Thymus (tissue), 11 donors: ENCODE measurements around the gene DHRSX. TPM values are rescaled to one million over a fixed set of nuclear protein-coding genes. Genes with fewer than 3 reads are reported as not detected.

Experiments used
- DNase-seq, 9 donors: peaks; one replicate each; pipeline ENCODE4 v3.0.0-alpha.2; 2013; ENCODE audit warnings: low spot score in 9 of 9, low read depth in 6 of 9, missing footprints in 1 of 9
- H3K27ac ChIP-seq, 2 donors: one replicate each; pipeline ENCODE4 v1.5.1; 2013; ENCODE audit warnings: control low read depth in 1 of 2, low read depth in 1 of 2, low read length in 1 of 2, mild to moderate bottlenecking in 1 of 2, moderate library complexity in 1 of 2
- H3K27me3 ChIP-seq, 2 donors: one replicate each; pipeline ENCODE4 v1.5.1; 2013; ENCODE audit warnings: low read length in 1 of 2; ENCODE audit not compliant: control insufficient read depth in 2 of 2, insufficient read depth in 1 of 2
- H3K36me3 ChIP-seq, 2 donors: one replicate each; pipeline ENCODE4 v1.5.1; 2013; ENCODE audit warnings: low read length in 1 of 2, mild to moderate bottlenecking in 1 of 2, moderate library complexity in 1 of 2; ENCODE audit not compliant: control insufficient read depth in 2 of 2, insufficient read depth in 2 of 2
- H3K4me1 ChIP-seq, 2 donors: one replicate each; pipeline ENCODE4 v1.5.1; 2013; ENCODE audit warnings: low read length in 2 of 2; ENCODE audit not compliant: control insufficient read depth in 2 of 2, insufficient read depth in 2 of 2
- H3K4me3 ChIP-seq, 2 donors: one replicate each; pipeline ENCODE4 v1.5.1; 2013; ENCODE audit warnings: low read length in 2 of 2, control low read depth in 1 of 2, mild to moderate bottlenecking in 1 of 2
- H3K9me3 ChIP-seq, 2 donors: one replicate each; pipeline ENCODE4 v1.5.1; 2013; ENCODE audit warnings: low read length in 1 of 2, mild to moderate bottlenecking in 1 of 2; ENCODE audit not compliant: control insufficient read depth in 2 of 2, insufficient read depth in 1 of 2
- WGBS: extraction: QIAGEN DNeasy Blood & Tissue Kit; methylation state at CpG from one replicate; pipeline ENCODE4 v1.1.7; 2013; 5-methylcytosine and 5-hydroxymethylcytosine counted together
- polyA plus RNA-seq: library from polyadenylated mRNA; stranded (reverse); fragments of 200-250 nt; gene quantifications from one replicate; pipeline ENCODE4 v1.2.3, GENCODE V29; 2013
- total RNA-seq: library from RNA; stranded (reverse); fragments of 120-200 nt; gene quantifications from one replicate; pipeline ENCODE4 v1.2.4, GENCODE V29; 2013
- donor health status: healthy.

DHRSX gene
- total and polyA plus RNA-seq, 2 donors, result 11.2 to 12.2 TPM

- Histone ChIP-seq H3K27me3 (no peaks in the 10 kb centered on the region), H3K4me1 (peaks cover 0 to 1% of the 10 kb centered on the region in 2 donors), H3K36me3 (no peaks in the 10 kb centered on the region), H3K4me3 (no peak overlapping the region), H3K27ac (no peak overlapping the region), H3K9me3 (no peaks in the 10 kb centered on the region)
- WGBS, result 85% methylated on average over 2 of the region's 2 CpGs
- DNase-seq, result no peak
These were observed 170.3 kb downstream of the DHRSX start for GRCh38 chrX:2330487-2330886.

DNA sequence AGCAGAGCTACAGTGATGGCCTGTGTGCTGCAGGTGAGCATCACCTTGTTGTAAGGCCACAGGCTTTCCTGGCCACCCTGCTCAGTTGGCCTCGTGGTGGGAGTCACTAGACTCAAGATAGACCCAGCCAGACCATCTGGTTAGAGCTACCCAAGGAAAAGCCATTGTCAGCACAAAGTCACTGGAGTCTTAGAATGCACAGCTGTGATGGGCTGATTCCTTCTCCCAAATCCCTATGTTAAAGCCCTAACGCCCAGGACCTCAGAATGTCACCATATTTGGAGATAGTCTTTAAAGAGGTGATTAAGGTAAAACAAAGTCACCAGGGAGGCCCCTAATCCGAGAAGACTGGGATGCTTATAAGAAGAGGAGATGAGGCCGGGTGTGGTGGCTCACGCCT, 173.4 kb downstream of the DHRSX start:
- Histone ChIP-seq H3K9me3 (no peaks in the 10 kb centered on the region), H3K27ac (no peak overlapping the region), H3K4me1 (peaks cover 0 to 3% of the 10 kb centered on the region in 2 donors), H3K4me3 (no peak overlapping the region), H3K36me3 (no peaks in the 10 kb centered on the region), H3K27me3 (no peaks in the 10 kb centered on the region)
- no peak for DNase-seq
- WGBS, result 98% methylated on average over 5 of the region's 5 CpGs

DNA sequence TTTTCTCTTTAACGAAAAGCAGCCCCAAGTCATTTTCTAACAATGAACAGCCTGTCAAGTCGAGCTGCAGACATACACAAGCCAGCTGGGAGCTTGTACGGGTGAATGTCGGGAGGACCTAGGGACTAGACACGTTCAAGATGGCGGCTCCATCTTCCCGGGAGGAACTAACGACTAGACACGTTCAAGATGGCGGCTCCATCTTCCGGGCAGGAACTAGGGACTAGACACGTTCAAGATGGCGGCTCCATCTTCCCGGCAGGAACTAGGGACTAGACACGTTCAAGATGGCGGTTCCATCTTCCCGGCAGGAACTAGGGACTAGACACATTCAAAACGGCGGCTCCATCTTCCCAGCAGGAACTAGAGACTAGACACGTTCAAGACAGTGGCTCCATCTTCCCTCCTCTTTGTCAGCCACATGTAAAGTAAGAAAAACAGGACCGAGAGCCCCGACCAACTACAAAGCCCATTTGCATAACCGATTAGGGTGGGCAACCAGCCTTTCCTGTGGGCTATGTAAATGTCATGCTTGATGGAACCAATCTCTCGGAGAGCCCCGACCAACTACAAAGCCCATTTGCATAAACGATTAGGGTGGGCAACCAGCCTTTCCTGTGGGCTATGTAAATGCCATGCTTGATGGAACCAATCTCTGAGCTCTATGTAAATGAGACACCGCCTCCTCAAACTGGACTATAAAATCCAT, 175.5 kb downstream of the DHRSX start:
- H3K27me3 ChIP-seq, result no peaks in the 10 kb centered on the region
- peak overlapping the region; percentile 32 to 58 for H3K4me3 ChIP-seq
- H3K36me3 ChIP-seq, result no peaks in the 10 kb centered on the region
- peaks cover 0 to 11% of the 10 kb centered on the region in 2 donors for H3K4me1 ChIP-seq
- peak overlapping the region in 1 of 2 donors; percentile 40 for H3K27ac ChIP-seq
- peak in 7 of 9 donors; percentile 3 to 89 (median 58) for DNase-seq
- WGBS, result 57% methylated on average over 27 of the region's 27 CpGs
- H3K9me3 ChIP-seq, result no peaks in the 10 kb centered on the region

- H3K4me1 ChIP-seq, result peaks cover 0 to 11% of the 10 kb centered on the region in 2 donors
- 89% methylated on average over 8 of the region's 8 CpGs for WGBS
- no peak overlapping the region for H3K4me3 ChIP-seq
- no peaks in the 10 kb centered on the region for H3K36me3 ChIP-seq
- H3K9me3 ChIP-seq, result no peaks in the 10 kb centered on the region
- H3K27me3 ChIP-seq, result no peaks in the 10 kb centered on the region
- no peak overlapping the region for H3K27ac ChIP-seq
- no peak for DNase-seq
These were observed 176.6 kb downstream of the DHRSX start for GRCh38 chrX:2324151-2324550.

GRCh38 chrX:2321411-2321810, 179.4 kb downstream of the DHRSX start:
- H3K36me3 ChIP-seq, result no peaks in the 10 kb centered on the region
- 89% methylated on average over 9 of the region's 9 CpGs for WGBS
- H3K27me3 ChIP-seq, result no peaks in the 10 kb centered on the region
- no peaks in the 10 kb centered on the region for H3K9me3 ChIP-seq
- no peak overlapping the region for H3K4me3 ChIP-seq
- no peak for DNase-seq
- H3K27ac ChIP-seq, result no peak overlapping the region
- H3K4me1 ChIP-seq, result peaks cover 0 to 11% of the 10 kb centered on the region in 2 donors

- Histone ChIP-seq H3K4me1 (peaks cover 0 to 11% of the 10 kb centered on the region in 2 donors), H3K9me3 (no peaks in the 10 kb centered on the region), H3K36me3 (no peaks in the 10 kb centered on the region), H3K27ac (no peak overlapping the region), H3K4me3 (no peak overlapping the region), H3K27me3 (no peaks in the 10 kb centered on the region)
- 95% methylated on average over 20 of the region's 20 CpGs for WGBS
- no peak for DNase-seq
These were observed 180.0 kb downstream of the DHRSX start for GRCh38 chrX:2320580-2321327.

GRCh38 chrX:2320089-2320488, 180.7 kb downstream of the DHRSX start:
- Histone ChIP-seq H3K27me3 (no peaks in the 10 kb centered on the region), H3K4me1 (peaks cover 0 to 8% of the 10 kb centered on the region in 2 donors), H3K27ac (no peak overlapping the region), H3K9me3 (no peaks in the 10 kb centered on the region), H3K4me3 (no peak overlapping the region), H3K36me3 (no peaks in the 10 kb centered on the region)
- no peak for DNase-seq
- WGBS, result 98% methylated on average over 7 of the region's 7 CpGs

DNA sequence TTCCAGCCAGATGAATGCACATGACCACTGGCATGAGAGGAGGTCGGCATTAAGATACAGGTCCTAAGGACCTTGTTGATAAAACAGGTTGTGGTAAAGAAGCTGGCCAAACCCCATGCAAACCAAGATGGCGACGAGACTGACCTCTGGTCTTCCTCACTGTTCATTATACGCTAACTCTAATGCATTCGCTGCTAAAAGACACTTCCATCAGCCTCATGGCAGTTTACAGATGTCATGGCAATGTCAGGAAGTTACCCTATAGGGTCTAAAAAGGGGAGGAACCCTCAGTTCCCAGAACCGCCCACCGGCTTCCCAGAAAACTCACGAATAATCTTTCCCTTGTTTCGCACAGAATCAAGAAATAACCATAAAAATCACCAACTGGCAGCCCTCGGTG, 182.4 kb downstream of the DHRSX start:
- no peak overlapping the region for H3K4me3 ChIP-seq
- no peak for DNase-seq
- WGBS, result 91% methylated on average over 10 of the region's 10 CpGs
- H3K4me1 ChIP-seq, result peaks cover 0 to 8% of the 10 kb centered on the region in 2 donors
- no peaks in the 10 kb centered on the region for H3K9me3 ChIP-seq
- no peak overlapping the region for H3K27ac ChIP-seq
- no peaks in the 10 kb centered on the region for H3K36me3 ChIP-seq
- no peaks in the 10 kb centered on the region for H3K27me3 ChIP-seq

DNA sequence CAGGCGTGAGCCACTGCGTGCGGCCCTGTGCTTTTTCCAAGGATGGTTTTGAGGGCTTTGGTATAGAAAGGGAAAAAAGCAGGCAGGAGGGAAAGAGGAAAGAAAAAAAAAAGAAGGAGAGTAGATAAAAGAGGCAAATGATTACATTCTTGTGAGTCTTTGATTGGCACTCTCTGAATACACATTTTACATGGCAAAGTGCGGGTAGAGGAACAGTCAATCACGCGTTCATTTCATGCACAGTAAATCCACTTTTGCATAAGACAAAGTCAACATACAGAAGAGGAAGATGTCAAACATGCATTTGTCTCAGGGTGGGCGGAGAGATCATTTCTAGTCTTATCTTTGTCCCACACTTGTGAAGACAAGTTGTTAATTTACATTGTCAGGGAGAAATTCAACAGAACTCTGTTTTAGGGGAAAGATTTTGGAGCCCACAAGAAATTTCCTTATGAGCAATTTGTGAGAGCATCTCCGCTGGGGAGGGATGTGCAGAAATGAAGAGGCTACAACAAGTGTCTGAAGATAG, 183.2 kb downstream of the DHRSX start:
- peaks cover 0 to 8% of the 10 kb centered on the region in 2 donors for H3K4me1 ChIP-seq
- no peak overlapping the region for H3K27ac ChIP-seq
- no peak overlapping the region for H3K4me3 ChIP-seq
- 88% methylated on average over 8 of the region's 8 CpGs for WGBS
- H3K36me3 ChIP-seq, result no peaks in the 10 kb centered on the region
- no peaks in the 10 kb centered on the region for H3K9me3 ChIP-seq
- no peak for DNase-seq
- no peaks in the 10 kb centered on the region for H3K27me3 ChIP-seq
